GM21786 (cell line): ENCODE data around the gene FGD4.

Source experiments
- ATAC-seq: cut with Tn5 transposase; IDR thresholded peaks from one replicate; pipeline ENCODE4 v1.9.1; 2021; ENCODE audit not compliant: unreplicated experiment

Gene FGD4

GRCh38 chr12:32666018-32666417 lies 266.7 kb downstream of the FGD4 start:
- ATAC-seq = no peak

DNA sequence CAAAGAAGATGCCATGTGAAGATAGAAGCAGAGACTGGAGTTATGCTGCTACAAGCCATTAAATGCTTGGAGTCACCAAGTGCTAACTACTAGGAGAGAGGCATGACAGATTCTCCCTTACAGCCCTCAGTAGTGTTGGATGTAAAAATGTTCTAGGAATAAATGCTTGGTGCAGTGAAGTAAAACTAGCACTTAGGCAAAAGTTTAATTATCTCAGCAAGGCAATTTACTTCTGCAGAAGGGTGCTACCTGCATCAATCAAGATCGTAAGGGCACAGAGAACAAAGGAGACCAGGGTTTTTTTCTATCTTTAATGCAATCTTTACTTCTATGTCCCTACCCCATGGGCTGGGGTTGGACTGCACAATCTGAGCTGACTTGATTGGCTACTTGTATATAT lies 270.2 kb downstream of the FGD4 start:
- ATAC-seq = no peak

GRCh38 chr12:32671930-32672780 lies 272.8 kb downstream of the FGD4 start:
- ATAC-seq = no peak

- peak; percentile 93 for ATAC-seq
Observed at GRCh38 chr12:32679091-32679919, 279.9 kb downstream of the FGD4 start, which contains the start of gene DNM1L. TSS of gene DNM1L (plus strand) at chr12:32679301. CDS start at chr12:32679364, 63 bp downstream.

- ATAC-seq = no peak
Observed at GRCh38 chr12:32679920-32680237, 280.5 kb downstream of the FGD4 start.

- ATAC-seq = no peak
Observed at GRCh38 chr12:32680787-32681186, 281.4 kb downstream of the FGD4 start.

DNA sequence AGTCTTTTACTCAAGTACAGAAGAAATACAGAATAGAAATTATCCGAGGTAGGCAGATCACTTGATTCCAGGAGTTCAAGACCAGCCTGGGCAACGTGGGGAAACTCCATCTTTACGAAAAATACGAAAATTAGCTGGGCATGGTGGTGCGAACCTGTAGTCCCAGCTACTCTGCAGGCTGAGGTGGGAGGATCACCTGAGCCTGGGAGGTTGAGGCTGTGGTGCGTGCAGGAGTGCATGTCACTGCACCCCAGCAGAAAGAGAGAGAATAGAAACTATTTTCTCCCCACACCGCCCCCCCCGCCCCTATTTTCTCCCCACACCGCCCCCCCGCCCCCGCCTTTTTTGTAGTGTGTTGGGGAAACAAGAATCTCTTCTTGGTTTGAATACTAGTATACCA lies 281.9 kb downstream of the FGD4 start:
- no peak for ATAC-seq

- no peak for ATAC-seq
Observed at GRCh38 chr12:32686340-32686739, 287.0 kb downstream of the FGD4 start.

- no peak for ATAC-seq
Observed at GRCh38 chr12:32688786-32689185, 289.4 kb downstream of the FGD4 start.

GRCh38 chr12:32690927-32691326 lies 291.6 kb downstream of the FGD4 start:
- no peak for ATAC-seq

DNA sequence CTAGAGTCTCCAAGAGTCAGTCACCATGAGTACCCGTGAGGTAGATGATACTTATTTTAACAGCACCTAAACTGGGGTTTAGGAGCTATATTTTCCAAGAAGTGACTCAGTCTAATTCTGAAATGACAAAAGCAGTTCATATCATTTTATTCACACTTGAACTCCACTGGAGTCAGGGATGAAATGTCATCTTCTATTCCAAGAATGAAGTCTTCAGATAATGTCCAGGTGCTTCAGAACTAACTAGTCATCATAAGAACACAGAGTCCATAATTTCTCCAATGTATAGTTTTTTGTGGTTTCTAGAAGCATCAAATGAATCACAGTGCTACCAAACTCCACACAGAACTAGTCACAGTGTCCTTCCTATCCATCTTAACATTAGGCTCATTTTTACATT lies 293.0 kb downstream of the FGD4 start:
- no peak for ATAC-seq

DNA sequence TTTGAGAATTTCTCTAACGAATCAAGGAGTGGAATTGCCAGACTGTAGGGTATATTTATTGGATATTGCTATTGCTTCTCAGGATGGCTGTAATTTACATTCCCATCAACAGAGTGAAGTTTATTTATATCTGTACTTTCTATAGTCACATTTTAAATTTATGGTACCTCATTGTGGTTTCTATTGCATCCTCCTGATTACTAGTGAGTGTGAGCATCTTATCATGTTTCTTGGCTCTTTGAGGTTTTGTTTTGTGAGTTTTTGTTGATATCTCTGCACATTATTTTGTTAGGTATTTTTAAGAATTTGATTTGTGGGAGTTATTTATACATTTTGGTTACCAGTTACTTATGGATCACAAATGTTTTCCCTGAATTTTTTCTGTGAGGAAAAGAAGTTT lies 293.7 kb downstream of the FGD4 start:
- no peak for ATAC-seq
